Lower leg skin (tissue), 4 donors: Measurements from ENCODE around the gene CEP128. TPM values are rescaled to one million over a fixed set of nuclear protein-coding genes. Genes with fewer than 3 reads are reported as not detected.

Experiments used
- DNase-seq, 2 donors: peaks; one replicate each; pipeline ENCODE4 v3.0.0-alpha.2; 2019; ENCODE audit warnings: low spot score in 2 of 2
- H3K4me3 ChIP-seq: fragments of 200-600 bp; sonication (generic); 2 replicates; pipeline ENCODE4 v1.5.1; 2017; ENCODE audit warnings: mild to moderate bottlenecking, low read depth; ENCODE audit not compliant: poor library complexity, severe bottlenecking
- CTCF ChIP-seq, 3 donors: fragments of 450-650 bp; IDR thresholded peaks; one replicate each; pipeline ENCODE4 v1.5.1; 2016; ENCODE audit warnings: antibody characterized with exemption in 3 of 3, mild to moderate bottlenecking in 3 of 3, moderate library complexity in 2 of 3
- POLR2A ChIP-seq, 2 donors: fragments of 450-650 bp; IDR thresholded peaks; one replicate each; pipeline ENCODE4 v1.6.1; 2016 to 2017; ENCODE audit warnings: antibody characterized with exemption in 2 of 2, mild to moderate bottlenecking in 1 of 2, moderate library complexity in 1 of 2
- WGBS, 2 donors: methylation state at CpG; one replicate each; pipeline ENCODE4 v1.1.5; 2018; 5-methylcytosine and 5-hydroxymethylcytosine counted together
- intact Hi-C: fragments of 100-400 bp; cut with DNase I; formaldehyde crosslinking; loops from one replicate; pipeline ENCODE4 v1.15.0; 2023; ENCODE audit warnings: low total_unique reads
- total RNA-seq, 4 donors: library from RNA; depleted of rRNA; stranded (reverse); fragments of >200 nt; gene quantifications; one replicate each; pipeline ENCODE4 v1.1.0, GENCODE V29; 2016

Gene CEP128
- total RNA-seq, 4 donors from 2014 or later = 5.9 to 10.5 (median 9.0) TPM

GRCh38 chr14:80906336-80906735 is 35.2 kb downstream of the CEP128 start:
- no peak for TF ChIP-seq POLR2A (IDR thresholded peaks at IDR 0.05)
- no peak for TF ChIP-seq CTCF (IDR thresholded peaks at IDR 0.05)
- intact Hi-C loops = no loop called here
- WGBS, 2 donors = 48 to 60% methylated on average over 1 of the region's 1 CpG

GRCh38 chr14:80902608-80903007 is 38.9 kb downstream of the CEP128 start:
- intact Hi-C loops = no loop called here
- DNase-seq = no peak
- TF ChIP-seq POLR2A (IDR thresholded peaks at IDR 0.05) (no peak), CTCF (IDR thresholded peaks at IDR 0.05) (no peak)
- H3K4me3 ChIP-seq = no peak overlapping the region
- 85 to 92% methylated on average over 1 of the region's 1 CpG for WGBS, 2 donors

More at GRCh38 chr14:80906336-80906735, 35.2 kb downstream of the CEP128 start:
- DNase-seq = no peak
- no peak overlapping the region for H3K4me3 ChIP-seq

GRCh38 chr14:80901822-80902221 is 39.7 kb downstream of the CEP128 start:
- H3K4me3 ChIP-seq = no peak overlapping the region
- DNase-seq = no peak
- intact Hi-C loops = no loop called here
- 92 to 95% methylated on average over 3 of the region's 3 CpGs for WGBS, 2 donors
- no peak for TF ChIP-seq POLR2A (IDR thresholded peaks at IDR 0.05)
- TF ChIP-seq CTCF (IDR thresholded peaks at IDR 0.05) = no peak

- 88 to 92% methylated on average over 3 of the region's 3 CpGs for WGBS, 2 donors
- intact Hi-C loops = no loop called here
- DNase-seq = no peak
- H3K4me3 ChIP-seq = no peak overlapping the region
- no peak for TF ChIP-seq POLR2A (IDR thresholded peaks at IDR 0.05)
- TF ChIP-seq CTCF (IDR thresholded peaks at IDR 0.05) = no peak
Measured at GRCh38 chr14:80901260-80901659, 40.3 kb downstream of the CEP128 start.

GRCh38 chr14:80872645-80873044 is 68.9 kb downstream of the CEP128 start:
- DNase-seq = no peak
- intact Hi-C loops = no loop called here
- no peak overlapping the region for H3K4me3 ChIP-seq
- WGBS, 2 donors = 81 to 87% methylated on average over 2 of the region's 2 CpGs
- no peak for TF ChIP-seq CTCF (IDR thresholded peaks at IDR 0.05)
- TF ChIP-seq POLR2A (IDR thresholded peaks at IDR 0.05) = no peak

GRCh38 chr14:80868260-80868659 is 73.3 kb downstream of the CEP128 start:
- H3K4me3 ChIP-seq = no peak overlapping the region
- TF ChIP-seq CTCF (IDR thresholded peaks at IDR 0.05) (no peak), POLR2A (IDR thresholded peaks at IDR 0.05) (no peak)
- intact Hi-C loops = no loop called here
- WGBS, 2 donors = 86 to 100% methylated on average over 1 of the region's 1 CpG
- DNase-seq = no peak
